Right atrium auricular region (tissue), 2 donors: ENCODE measurements around the gene NDUFA11. TPM values are rescaled to one million over a fixed set of nuclear protein-coding genes. Genes with fewer than 3 reads are reported as not detected.

Experiments used
- DNase-seq: peaks from one replicate; pipeline ENCODE4 v3.0.0-alpha.2; 2019; ENCODE audit warnings: low spot score
- H3K27ac ChIP-seq, 2 donors: fragments of 200-600 bp; sonication (generic); 1 replicate in 1 of 2; 2 replicates in 1 of 2; pipeline ENCODE4 v1.5.1; 2016 to 2019
- H3K27me3 ChIP-seq, 2 donors: fragments of 200-600 bp; sonication (generic); one replicate each; pipeline versions ENCODE4 v1.5.1 to v1.6.0; 2017 to 2019
- H3K36me3 ChIP-seq: fragments of 200-600 bp; sonication (generic); one replicate; pipeline ENCODE4 v1.5.1; 2016
- H3K4me1 ChIP-seq, 2 donors: fragments of 200-600 bp; sonication (generic); one replicate each; pipeline versions ENCODE4 v1.5.1 to v1.6.0; 2017 to 2019
- H3K4me3 ChIP-seq, 2 donors: fragments of 200-600 bp; sonication (generic); 1 replicate in 1 of 2; 2 replicates in 1 of 2; pipeline ENCODE4 v1.5.1; 2017 to 2019; ENCODE audit warnings: mild to moderate bottlenecking in 1 of 2, moderate library complexity in 1 of 2
- H3K9me3 ChIP-seq, 2 donors: fragments of 200-600 bp; sonication (generic); one replicate each; pipeline ENCODE4 v1.5.1; 2019
- total RNA-seq, 2 donors: library from RNA; depleted of rRNA; stranded (reverse); fragments of >200 nt; gene quantifications; one replicate each; pipeline ENCODE4 v1.1.0, GENCODE V29; 2016
- TF ChIP-seq, protein P1 (sequence below), 2 donors: fragments of 200-600 bp; sonication (generic); IDR thresholded peaks; one replicate each; pipeline ENCODE4 v1.5.1; 2019; ENCODE audit warnings: antibody characterized with exemption in 2 of 2

The NDUFA11 gene
- total RNA-seq, 2 donors from 2014 or later = 368 to 648 TPM

DNA sequence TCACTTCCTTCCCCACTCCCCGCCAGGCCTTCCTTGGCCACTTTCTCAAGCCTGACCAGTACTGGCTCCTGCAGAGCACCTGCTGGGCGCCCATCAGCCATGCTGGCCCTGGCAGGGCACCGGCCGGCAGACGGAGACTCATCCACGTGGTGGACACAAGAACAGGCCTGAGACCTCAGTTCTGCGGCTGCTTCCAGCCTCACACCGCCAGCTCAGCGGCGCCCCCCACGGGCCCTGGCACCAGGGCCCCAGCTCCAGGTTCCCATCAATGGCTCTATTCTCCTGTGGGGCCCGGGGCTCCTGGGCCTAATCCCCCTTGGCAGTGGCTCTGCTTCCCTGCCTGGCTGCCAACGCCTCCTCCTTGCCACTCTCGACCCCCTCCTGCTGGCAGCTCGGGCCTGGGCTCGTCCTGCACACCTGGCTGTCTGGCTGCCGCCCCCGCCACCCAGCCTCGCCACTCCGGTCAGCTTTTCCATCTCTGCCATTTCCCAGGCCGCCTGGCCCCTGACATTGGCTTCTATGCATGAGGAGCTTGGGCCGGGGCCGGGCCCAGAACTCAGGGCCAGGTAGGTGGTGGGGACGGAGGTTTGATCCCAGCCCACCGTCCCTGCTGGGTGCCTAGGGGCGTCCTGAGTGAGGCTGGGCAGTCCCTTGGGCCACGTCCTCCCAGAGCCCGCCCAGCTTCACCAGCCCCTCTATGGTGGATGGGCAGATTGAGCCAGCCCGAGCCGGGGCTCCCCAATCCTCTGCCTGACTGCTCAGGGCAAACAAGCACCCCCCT lies 6.2 kb downstream of the NDUFA11 start:
- Histone ChIP-seq H3K4me3 (no peak overlapping the region), H3K36me3 (peaks cover 30% of the 10 kb centered on the region), H3K27me3 (no peaks in the 10 kb centered on the region), H3K9me3 (no peaks in the 10 kb centered on the region), H3K4me1 (peaks cover 0 to 61% of the 10 kb centered on the region in 2 donors), H3K27ac (peak overlapping the region; percentile 86 to 94)
- TF ChIP-seq, protein P1, sequence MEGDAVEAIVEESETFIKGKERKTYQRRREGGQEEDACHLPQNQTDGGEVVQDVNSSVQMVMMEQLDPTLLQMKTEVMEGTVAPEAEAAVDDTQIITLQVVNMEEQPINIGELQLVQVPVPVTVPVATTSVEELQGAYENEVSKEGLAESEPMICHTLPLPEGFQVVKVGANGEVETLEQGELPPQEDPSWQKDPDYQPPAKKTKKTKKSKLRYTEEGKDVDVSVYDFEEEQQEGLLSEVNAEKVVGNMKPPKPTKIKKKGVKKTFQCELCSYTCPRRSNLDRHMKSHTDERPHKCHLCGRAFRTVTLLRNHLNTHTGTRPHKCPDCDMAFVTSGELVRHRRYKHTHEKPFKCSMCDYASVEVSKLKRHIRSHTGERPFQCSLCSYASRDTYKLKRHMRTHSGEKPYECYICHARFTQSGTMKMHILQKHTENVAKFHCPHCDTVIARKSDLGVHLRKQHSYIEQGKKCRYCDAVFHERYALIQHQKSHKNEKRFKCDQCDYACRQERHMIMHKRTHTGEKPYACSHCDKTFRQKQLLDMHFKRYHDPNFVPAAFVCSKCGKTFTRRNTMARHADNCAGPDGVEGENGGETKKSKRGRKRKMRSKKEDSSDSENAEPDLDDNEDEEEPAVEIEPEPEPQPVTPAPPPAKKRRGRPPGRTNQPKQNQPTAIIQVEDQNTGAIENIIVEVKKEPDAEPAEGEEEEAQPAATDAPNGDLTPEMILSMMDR (IDR thresholded peaks at IDR 0.05) = peak in 1 of 2 donors; percentile 43
- DNase-seq = no peak

DNA sequence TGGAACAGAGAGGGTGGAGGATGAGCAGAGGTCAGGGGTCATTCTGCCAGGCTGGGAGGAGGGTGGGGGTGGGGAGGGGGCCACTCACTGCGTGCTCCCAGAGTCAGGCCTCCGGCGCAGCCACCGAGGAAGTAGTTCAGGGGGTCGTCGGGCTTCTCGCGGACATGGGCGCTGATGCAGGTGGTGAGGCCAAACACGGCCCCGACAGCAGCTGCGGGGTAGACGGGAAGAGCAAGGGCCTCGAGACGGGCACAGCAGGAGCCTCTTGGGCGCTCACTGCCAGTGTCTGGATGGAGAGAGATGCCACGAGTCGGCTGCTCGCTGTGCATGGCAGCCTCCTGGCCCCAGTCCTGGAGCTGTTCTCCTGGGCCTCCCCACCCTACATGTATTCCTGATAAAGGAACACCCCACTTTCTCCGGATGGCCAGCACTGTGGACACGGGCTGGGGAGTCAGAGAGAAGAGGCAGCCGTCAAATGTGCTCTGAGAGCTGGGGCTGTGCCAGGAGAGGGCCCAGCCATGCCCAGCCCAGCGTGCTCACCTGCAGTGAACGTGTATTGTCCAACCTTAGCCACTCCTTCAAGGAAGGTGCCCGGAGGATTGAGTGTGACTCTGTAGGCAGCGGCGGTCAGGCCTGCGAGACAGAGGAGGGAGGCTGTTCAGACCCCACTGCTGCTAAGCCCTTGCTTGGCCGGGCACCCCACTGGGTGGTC lies 7.1 kb downstream of the NDUFA11 start:
- no peak overlapping the region for H3K4me3 ChIP-seq
- H3K4me1 ChIP-seq = peaks cover 0 to 61% of the 10 kb centered on the region in 2 donors
- H3K27me3 ChIP-seq = no peaks in the 10 kb centered on the region
- TF ChIP-seq, protein P1 (IDR thresholded peaks at IDR 0.05) = no peak
- H3K36me3 ChIP-seq = peaks cover 25% of the 10 kb centered on the region
- peak overlapping the region; percentile 86 to 94 for H3K27ac ChIP-seq
- no peaks in the 10 kb centered on the region for H3K9me3 ChIP-seq
- DNase-seq = no peak

DNA sequence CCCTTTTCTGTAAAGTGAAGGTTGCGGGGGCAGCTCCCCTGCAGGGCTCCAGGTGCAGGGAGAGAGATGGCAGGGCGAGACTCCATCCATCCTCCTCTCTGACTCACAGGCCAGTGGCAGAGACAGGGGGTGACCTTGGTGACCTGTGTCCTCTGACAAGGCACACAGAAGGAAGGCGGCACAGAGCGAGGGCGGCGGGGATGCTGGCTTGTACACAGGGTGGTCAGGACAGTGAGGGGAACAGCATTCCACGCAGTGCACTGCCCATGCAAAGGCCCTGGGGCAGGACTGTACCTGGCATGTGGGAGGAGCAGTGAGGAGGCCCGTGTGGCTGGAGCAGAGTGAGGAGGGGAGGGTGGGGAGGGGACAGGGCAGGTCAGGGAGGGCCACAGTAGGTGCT lies 7.7 kb downstream of the NDUFA11 start:
- TF ChIP-seq, protein P1 (IDR thresholded peaks at IDR 0.05) = no peak
- Histone ChIP-seq H3K4me3 (no peak overlapping the region), H3K27me3 (no peaks in the 10 kb centered on the region), H3K36me3 (peaks cover 25% of the 10 kb centered on the region), H3K27ac (peak overlapping the region; percentile 86 to 94), H3K4me1 (peaks cover 0 to 55% of the 10 kb centered on the region in 2 donors), H3K9me3 (no peaks in the 10 kb centered on the region)
- DNase-seq = no peak

DNA sequence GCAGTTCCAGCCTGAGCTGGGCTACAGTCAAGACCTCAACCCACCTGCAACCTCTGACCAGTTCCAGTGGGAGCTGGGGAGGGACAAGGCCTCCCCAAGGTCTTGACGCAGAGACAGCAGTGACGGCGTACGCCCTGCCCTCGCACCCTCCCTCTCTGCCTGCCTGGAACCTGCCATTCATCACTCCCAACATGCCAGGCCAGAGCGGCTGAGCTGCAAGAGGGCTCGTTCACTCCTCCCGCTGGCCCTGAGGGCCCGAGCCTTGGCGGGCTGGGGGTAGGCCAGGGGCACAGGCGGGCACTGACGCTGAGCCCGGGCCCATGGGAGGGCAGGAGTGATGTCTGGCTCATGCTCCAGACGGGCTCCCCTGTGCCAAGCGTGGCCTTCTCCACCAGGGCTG lies 8.2 kb downstream of the NDUFA11 start:
- Histone ChIP-seq H3K4me1 (peaks cover 0 to 55% of the 10 kb centered on the region in 2 donors), H3K36me3 (peaks cover 23% of the 10 kb centered on the region), H3K9me3 (no peaks in the 10 kb centered on the region), H3K27ac (peak overlapping the region; percentile 86 to 94), H3K27me3 (no peaks in the 10 kb centered on the region), H3K4me3 (no peak overlapping the region)
- DNase-seq = no peak
- TF ChIP-seq, protein P1 (IDR thresholded peaks at IDR 0.05) = no peak

DNA sequence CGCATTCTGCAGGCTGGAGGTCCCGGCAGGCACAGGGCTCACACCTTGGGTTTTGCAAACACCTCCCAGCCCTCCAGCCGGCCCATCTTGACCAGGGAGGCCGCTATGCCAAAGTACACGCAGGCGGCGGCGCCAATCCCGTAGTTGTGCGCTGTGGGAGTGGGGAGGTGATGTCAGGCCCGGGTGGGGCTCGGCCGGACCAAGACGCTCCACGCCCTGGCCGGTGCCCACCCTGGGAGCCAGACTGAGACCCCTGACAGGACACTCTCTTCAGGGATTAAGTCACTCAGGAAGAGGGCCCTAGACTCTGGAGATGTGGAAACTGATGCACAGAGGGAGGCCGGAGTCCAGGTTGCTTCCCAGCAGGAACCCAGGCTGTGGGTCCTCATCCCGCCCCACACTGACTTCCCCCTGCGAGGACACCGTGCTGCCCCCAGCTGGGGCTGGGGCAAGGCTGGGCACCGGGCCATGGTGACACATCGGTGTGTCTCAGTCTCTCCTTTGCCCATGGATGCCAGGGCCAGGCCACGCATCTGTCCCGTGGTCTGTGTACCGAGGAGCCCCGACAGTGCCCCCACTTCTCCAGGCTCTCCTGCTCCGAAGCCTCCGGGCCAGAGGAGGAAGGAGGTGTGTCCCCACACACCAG lies 8.8 kb downstream of the NDUFA11 start:
- Histone ChIP-seq H3K4me1 (peaks cover 0 to 55% of the 10 kb centered on the region in 2 donors), H3K27me3 (no peaks in the 10 kb centered on the region), H3K9me3 (no peaks in the 10 kb centered on the region), H3K27ac (peak overlapping the region; percentile 86 to 94), H3K4me3 (no peak overlapping the region), H3K36me3 (peaks cover 21% of the 10 kb centered on the region)
- TF ChIP-seq, protein P1 (IDR thresholded peaks at IDR 0.05) = no peak
- DNase-seq = no peak
